HG03521 (cell line): Measurements from ENCODE around the gene TMEM130.
"Not testable (repeated sequence)": the region's sequence is repeated elsewhere in the genome, so short reads cannot be mapped to it uniquely, and the experiment has no call there.

Source experiments
- ATAC-seq: cut with Tn5 transposase; IDR thresholded peaks from one replicate; pipeline ENCODE4 v1.9.1; 2021; ENCODE audit warnings: mild to moderate bottlenecking, moderate library complexity; ENCODE audit not compliant: unreplicated experiment

TMEM130 gene

GRCh38 chr7:98848918-98849317, 20.9 kb downstream of the TMEM130 start:
- no peak for ATAC-seq

- ATAC-seq = not testable (repeated sequence)
These were observed 27.3 kb downstream of the TMEM130 start for GRCh38 chr7:98842552-98842951.

- ATAC-seq = no peak
These were observed 28.4 kb downstream of the TMEM130 start for GRCh38 chr7:98841179-98841997.

- ATAC-seq = no peak
These were observed 29.1 kb downstream of the TMEM130 start for GRCh38 chr7:98840722-98841121.

GRCh38 chr7:98840096-98840495, 29.7 kb downstream of the TMEM130 start:
- ATAC-seq = no peak

- no peak for ATAC-seq
These were observed 32.2 kb downstream of the TMEM130 start for GRCh38 chr7:98837630-98837972.

- no peak for ATAC-seq
These were observed 32.8 kb downstream of the TMEM130 start for GRCh38 chr7:98836811-98837629.

GRCh38 chr7:98834949-98835348, 34.9 kb downstream of the TMEM130 start:
- ATAC-seq = no peak

GRCh38 chr7:98833022-98833421, 36.8 kb downstream of the TMEM130 start:
- ATAC-seq = no peak

- no peak for ATAC-seq
These were observed 38.1 kb downstream of the TMEM130 start for GRCh38 chr7:98831641-98832221.

- ATAC-seq = no peak
These were observed 38.8 kb downstream of the TMEM130 start for GRCh38 chr7:98830972-98831548.

- ATAC-seq = no peak
These were observed 41.4 kb downstream of the TMEM130 start for GRCh38 chr7:98828368-98828767.

- no peak for ATAC-seq
These were observed 42.6 kb downstream of the TMEM130 start for GRCh38 chr7:98827258-98827657.

- no peak for ATAC-seq
These were observed 43.0 kb downstream of the TMEM130 start for GRCh38 chr7:98826811-98827231.

- ATAC-seq = no peak
These were observed 43.4 kb downstream of the TMEM130 start for GRCh38 chr7:98826387-98826786.

GRCh38 chr7:98823226-98823625, 46.6 kb downstream of the TMEM130 start:
- ATAC-seq = no peak

GRCh38 chr7:98821348-98821747, 48.5 kb downstream of the TMEM130 start:
- ATAC-seq = no peak

- ATAC-seq = no peak
These were observed 52.7 kb downstream of the TMEM130 start for GRCh38 chr7:98816967-98817710.

GRCh38 chr7:98816241-98816640, 53.6 kb downstream of the TMEM130 start:
- ATAC-seq = no peak

GRCh38 chr7:98815313-98815712, 54.5 kb downstream of the TMEM130 start:
- ATAC-seq = no peak

GRCh38 chr7:98811299-98811698, 58.5 kb downstream of the TMEM130 start:
- no peak for ATAC-seq
